ENCODE measurements around the gene PIK3R6. TPM values are rescaled to one million over a fixed set of nuclear protein-coding genes. Genes with fewer than 3 reads are reported as not detected.

Gene PIK3R6
- total and polyA plus RNA-seq, 2 of the 13 experiments (the other 11 are each of a cell fraction or from before 2014, with no cell fraction given) = not detected

DNA sequence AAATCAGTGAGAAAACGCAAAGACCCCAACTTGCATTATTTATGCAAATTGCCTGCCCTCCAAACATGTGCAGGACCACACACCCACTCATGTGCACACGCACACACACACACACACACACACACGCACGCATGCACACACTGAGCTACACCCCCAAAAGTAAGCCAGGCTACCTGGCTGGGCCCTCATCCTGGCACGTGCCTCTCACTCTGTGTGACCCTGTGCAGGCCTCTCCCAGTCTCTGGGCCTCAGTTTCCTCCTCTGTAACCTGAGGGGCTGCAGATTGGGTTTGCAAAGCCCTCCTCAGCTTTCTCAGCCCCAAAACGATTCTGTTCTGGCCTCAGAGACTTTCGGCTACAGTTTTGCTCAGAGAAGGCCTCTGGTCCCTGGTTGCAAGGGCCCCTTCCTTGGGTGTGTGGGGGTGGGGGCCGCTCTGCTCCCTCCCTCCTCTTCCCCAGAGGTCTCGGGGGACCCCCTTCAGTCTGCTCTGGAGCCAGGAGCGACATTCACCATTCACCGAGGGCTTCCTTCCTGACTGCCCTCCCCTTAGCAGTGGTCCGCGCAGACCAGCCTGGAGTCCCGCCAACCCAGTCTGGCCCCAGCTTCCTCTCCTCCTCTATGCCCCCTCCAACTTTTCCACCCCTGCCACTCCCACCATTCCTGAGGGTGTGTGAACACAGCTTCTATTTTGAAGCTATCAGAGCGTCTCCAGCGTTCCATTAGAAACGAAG is 5.4 kb upstream of the PIK3R6 start (continued):
- TF ChIP-seq ZNF781 (CRISPR knock-in tag; IDR thresholded peaks at IDR 0.05; ENCODE audit: borderline replicate concordance, not compliant biosample characterization) (no peak), PHF21A (CRISPR knock-in tag; IDR thresholded peaks at IDR 0.05) (no peak), ZNF709 (CRISPR knock-in tag; IDR thresholded peaks at IDR 0.05) (no peak), ZNF737 (CRISPR knock-in tag; IDR thresholded peaks at IDR 0.05; ENCODE audit: borderline replicate concordance) (no peak), NR1H2 (CRISPR knock-in tag; IDR thresholded peaks at IDR 0.05; ENCODE audit: borderline replicate concordance, low read depth) (no peak), PPARG (CRISPR knock-in tag; conservative IDR thresholded peaks at IDR 0.05) (no peak), ZNF720 (CRISPR knock-in tag; IDR thresholded peaks at IDR 0.05) (no peak), ZNF207 (IDR thresholded peaks at IDR 0.05; ENCODE audit: borderline replicate concordance) (no peak), KAT7 (CRISPR knock-in tag; IDR thresholded peaks at IDR 0.05; ENCODE audit: borderline replicate concordance) (no peak), ZNF674 (CRISPR knock-in tag; IDR thresholded peaks at IDR 0.05; ENCODE audit: low read depth) (no peak), THAP11 (CRISPR knock-in tag; IDR thresholded peaks at IDR 0.05) (no peak), ZNF10 (CRISPR knock-in tag; IDR thresholded peaks at IDR 0.05; ENCODE audit: borderline replicate concordance, low read depth) (no peak)

- DNase-seq (ENCODE audit: low spot score) (peak; percentile 53), ATAC-seq (peak; percentile 71), FAIRE-seq (peak; percentile 26)
- Histone ChIP-seq H3K27me3 (ENCODE audit: control insufficient read depth in 1 of 2, insufficient read depth in 2 of 2, low read length in 2 of 2) (peaks cover 12 to 70% of the 10 kb centered on the region in 2 experiments), H3K4me3 (replicated peaks in 1 of 3; ENCODE audit: insufficient read depth in 1 of 3, low read depth in 2 of 3, low read length in 3 of 3) (peak overlapping the region in 1 of 3 experiments; percentile 48; a peak in 3 of 6 replicates), H3K79me2 (ENCODE audit: insufficient read depth, low read length) (no peaks in the 10 kb centered on the region), H3K4me2 (ENCODE audit: low read depth, low read length) (peak overlapping the region; percentile 65), H3K4me1 (ENCODE audit: insufficient read depth, low read length) (peaks cover 27% of the 10 kb centered on the region), H3K9me3 (ENCODE audit: low read length) (no peaks in the 10 kb centered on the region), H2AFZ (ENCODE audit: low read length) (no peak overlapping the region), H3K9ac (ENCODE audit: insufficient read depth, low read depth, low read length) (no peak overlapping the region), H3K36me3 (replicated peaks in 1 of 2; ENCODE audit: control insufficient read depth in 1 of 2, insufficient read depth in 2 of 2, low read length in 2 of 2) (no peaks in the 10 kb centered on the region), H3K27ac (ENCODE audit: extremely low read length, insufficient read depth, low read length) (no peak overlapping the region), H4K20me1 (ENCODE audit: insufficient read depth, low read length) (no peaks in the 10 kb centered on the region)
- intact Hi-C loops (cut with micrococcal nuclease; ENCODE audit: unreplicated experiment) = no loop called here
- in situ Hi-C loops (cut with HindIII; ENCODE audit: extremely low pct_ligation_motif_present, low pct_unique_long_range_greater_than_20kb) = no loop called here
- no TSS peak for BruUV-seq (replicated peaks)
- ChIA-PET POLR2A (interaction anchor here (0.5 kb wide), 1 partner anchor 30 kb away, joined by 3 read pairs; no protein-coding TSS in a partner anchor), CTCF (ENCODE audit: low intra/inter-chr PET ratio, low total read pairs) (no interaction called here)
- WGBS (ENCODE audit: low lambda C conversion rate) = 0% methylated on average over 6 of the region's 7 CpGs
- TF ChIP-seq PHF21A (CRISPR knock-in tag; IDR thresholded peaks at IDR 0.05) (no peak), EEA1 (CRISPR knock-in tag; IDR thresholded peaks at IDR 0.05; ENCODE audit: borderline replicate concordance) (no peak), SOX5 (CRISPR knock-in tag; IDR thresholded peaks at IDR 0.05; ENCODE audit: borderline replicate concordance) (peak; percentile 29; the same call in 1 of the 2 replicates), ZSCAN12 (CRISPR knock-in tag; IDR thresholded peaks at IDR 0.05) (no peak), GLI4 (CRISPR knock-in tag; IDR thresholded peaks at IDR 0.05; ENCODE audit: borderline replicate concordance) (no peak)
- TF ChIP-seq, protein P1, sequence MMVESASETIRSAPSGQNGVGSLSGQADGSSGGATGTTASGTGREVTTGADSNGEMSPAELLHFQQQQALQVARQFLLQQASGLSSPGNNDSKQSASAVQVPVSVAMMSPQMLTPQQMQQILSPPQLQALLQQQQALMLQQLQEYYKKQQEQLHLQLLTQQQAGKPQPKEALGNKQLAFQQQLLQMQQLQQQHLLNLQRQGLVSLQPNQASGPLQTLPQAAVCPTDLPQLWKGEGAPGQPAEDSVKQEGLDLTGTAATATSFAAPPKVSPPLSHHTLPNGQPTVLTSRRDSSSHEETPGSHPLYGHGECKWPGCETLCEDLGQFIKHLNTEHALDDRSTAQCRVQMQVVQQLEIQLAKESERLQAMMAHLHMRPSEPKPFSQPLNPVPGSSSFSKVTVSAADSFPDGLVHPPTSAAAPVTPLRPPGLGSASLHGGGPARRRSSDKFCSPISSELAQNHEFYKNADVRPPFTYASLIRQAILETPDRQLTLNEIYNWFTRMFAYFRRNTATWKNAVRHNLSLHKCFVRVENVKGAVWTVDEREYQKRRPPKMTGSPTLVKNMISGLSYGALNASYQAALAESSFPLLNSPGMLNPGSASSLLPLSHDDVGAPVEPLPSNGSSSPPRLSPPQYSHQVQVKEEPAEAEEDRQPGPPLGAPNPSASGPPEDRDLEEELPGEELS (CRISPR knock-in tag; IDR thresholded peaks at IDR 0.05) = peak; percentile 41; the same call in 1 of the 2 replicates
- TF ChIP-seq, protein P2, sequence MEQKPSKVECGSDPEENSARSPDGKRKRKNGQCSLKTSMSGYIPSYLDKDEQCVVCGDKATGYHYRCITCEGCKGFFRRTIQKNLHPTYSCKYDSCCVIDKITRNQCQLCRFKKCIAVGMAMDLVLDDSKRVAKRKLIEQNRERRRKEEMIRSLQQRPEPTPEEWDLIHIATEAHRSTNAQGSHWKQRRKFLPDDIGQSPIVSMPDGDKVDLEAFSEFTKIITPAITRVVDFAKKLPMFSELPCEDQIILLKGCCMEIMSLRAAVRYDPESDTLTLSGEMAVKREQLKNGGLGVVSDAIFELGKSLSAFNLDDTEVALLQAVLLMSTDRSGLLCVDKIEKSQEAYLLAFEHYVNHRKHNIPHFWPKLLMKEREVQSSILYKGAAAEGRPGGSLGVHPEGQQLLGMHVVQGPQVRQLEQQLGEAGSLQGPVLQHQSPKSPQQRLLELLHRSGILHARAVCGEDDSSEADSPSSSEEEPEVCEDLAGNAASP (CRISPR knock-in tag; IDR thresholded peaks at IDR 0.05; ENCODE audit: borderline replicate concordance) = no peak
These were observed 4.7 kb upstream of the PIK3R6 start for GRCh38 chr17:8872036-8872704.

Measured in HepG2 (cell line).